ENCODE data around the gene TAS2R38.

Gene TAS2R38

DNA sequence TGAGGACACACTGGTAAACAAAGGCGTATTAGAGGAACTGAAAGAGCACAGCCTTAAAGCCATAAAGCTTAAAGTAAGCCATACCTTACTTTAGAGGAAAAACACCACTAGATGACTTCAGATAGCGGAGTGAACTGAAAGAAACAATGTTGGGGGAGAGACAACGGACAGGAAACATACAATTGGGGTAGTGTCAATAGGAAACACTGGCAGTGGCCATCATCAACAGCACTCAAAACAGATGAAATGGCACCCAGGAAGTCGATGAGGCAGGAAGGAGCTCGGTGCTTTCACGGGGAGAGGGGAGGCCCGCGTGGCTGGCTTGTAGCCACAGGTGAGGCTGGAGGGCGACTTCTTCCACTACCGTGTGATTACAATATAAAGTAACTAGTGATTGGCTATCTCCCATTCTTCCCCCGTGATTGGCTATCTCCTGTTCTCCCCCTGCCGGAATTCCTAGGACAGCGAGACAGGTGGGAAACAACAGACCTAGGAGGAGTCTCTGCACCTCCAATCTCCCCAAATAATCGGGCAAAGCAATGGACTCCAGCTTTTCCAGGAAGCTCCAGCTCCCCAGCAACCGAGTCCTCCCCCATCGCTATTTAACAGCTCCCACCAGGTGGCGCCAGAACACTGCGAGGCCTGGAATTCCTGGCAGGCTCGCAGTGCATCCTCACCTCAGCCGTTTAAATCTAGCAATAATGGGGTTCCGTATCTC is 2.4 kb upstream of the TAS2R38 start:
- no peaks in the 10 kb centered on the region for H3K79me2 ChIP-seq (ENCODE audit: control insufficient read depth, insufficient read depth, low read length)
- peak overlapping the region; percentile 10 for H3K4me2 ChIP-seq (ENCODE audit: low read length)
- H4K5ac ChIP-seq (ENCODE audit: low read length): no peak overlapping the region
- H3K9ac ChIP-seq (ENCODE audit: low read length): peak overlapping the region; percentile 2
- peak overlapping the region; percentile 74 for H3K56ac ChIP-seq (ENCODE audit: low read length)
- H3K4me1 ChIP-seq (ENCODE audit: control insufficient read depth, low read depth, low read length): no peaks in the 10 kb centered on the region
- no peak overlapping the region for H3K23ac ChIP-seq (ENCODE audit: low read length)
- no peaks in the 10 kb centered on the region for H3K36me3 ChIP-seq (ENCODE audit: control insufficient read depth, insufficient read depth, low read length)
- H3K4ac ChIP-seq (ENCODE audit: low read depth, low read length): peak overlapping the region; percentile 37
- H3K27me3 ChIP-seq (ENCODE audit: insufficient read depth, low read length, poor library complexity): no peaks in the 10 kb centered on the region
- no peak overlapping the region for H2BK120ac ChIP-seq (ENCODE audit: low read depth, low read length)
- peak; percentile 86 for DNase-seq
- no peaks in the 10 kb centered on the region for H3K79me1 ChIP-seq (ENCODE audit: low read length)
- H3K18ac ChIP-seq (ENCODE audit: low read length): no peak overlapping the region
- no peak overlapping the region for H2BK15ac ChIP-seq (replicated peaks; ENCODE audit: low read depth)
- H4K8ac ChIP-seq (ENCODE audit: low read depth, low read length): no peak overlapping the region
- H2BK5ac ChIP-seq (ENCODE audit: low read length): no peak overlapping the region
- no peak overlapping the region for H2AK5ac ChIP-seq (ENCODE audit: low read length)
- WGBS (ENCODE audit: extremely low coverage, insufficient coverage, low lambda C conversion rate): no CpG with 5 or more reads among the region's 21 CpGs
- H3K27ac ChIP-seq (ENCODE audit: low read depth, low read length): no peak overlapping the region
- H3K4me3 ChIP-seq (ENCODE audit: low read length): no peak overlapping the region

- H3K4me3 ChIP-seq (ENCODE audit: low read length): no peak overlapping the region
- no CpG with 5 or more reads among the region's 2 CpGs for WGBS (ENCODE audit: extremely low coverage, insufficient coverage, low lambda C conversion rate)
- H4K5ac ChIP-seq (ENCODE audit: low read length): no peak overlapping the region
- H3K23ac ChIP-seq (ENCODE audit: low read length): no peak overlapping the region
- H3K27ac ChIP-seq (ENCODE audit: low read depth, low read length): no peak overlapping the region
- no peak overlapping the region for H2BK15ac ChIP-seq (replicated peaks; ENCODE audit: low read depth)
- no peak overlapping the region for H3K9ac ChIP-seq (ENCODE audit: low read length)
- H3K18ac ChIP-seq (ENCODE audit: low read length): no peak overlapping the region
- no peaks in the 10 kb centered on the region for H3K36me3 ChIP-seq (ENCODE audit: control insufficient read depth, insufficient read depth, low read length)
- H3K79me1 ChIP-seq (ENCODE audit: low read length): no peaks in the 10 kb centered on the region
- no peaks in the 10 kb centered on the region for H3K27me3 ChIP-seq (ENCODE audit: insufficient read depth, low read length, poor library complexity)
- H3K56ac ChIP-seq (ENCODE audit: low read length): no peak overlapping the region
- no peaks in the 10 kb centered on the region for H3K4me1 ChIP-seq (ENCODE audit: control insufficient read depth, low read depth, low read length)
- no peaks in the 10 kb centered on the region for H3K79me2 ChIP-seq (ENCODE audit: control insufficient read depth, insufficient read depth, low read length)
- no peak overlapping the region for H2BK120ac ChIP-seq (ENCODE audit: low read depth, low read length)
- no peak overlapping the region for H4K8ac ChIP-seq (ENCODE audit: low read depth, low read length)
- H3K4ac ChIP-seq (ENCODE audit: low read depth, low read length): no peak overlapping the region
- DNase-seq: peak; percentile 47
- no peak overlapping the region for H2BK5ac ChIP-seq (ENCODE audit: low read length)
- H2AK5ac ChIP-seq (ENCODE audit: low read length): no peak overlapping the region
- H3K4me2 ChIP-seq (ENCODE audit: low read length): no peak overlapping the region
Measured at GRCh38 chr7:141974831-141975230, 1.3 kb upstream of the TAS2R38 start.

GRCh38 chr7:141960687-141961422 is 12.7 kb downstream of the TAS2R38 start:
- Histone ChIP-seq H3K4me2 (ENCODE audit: low read length) (no peak overlapping the region), H4K8ac (ENCODE audit: low read depth, low read length) (no peak overlapping the region), H3K4ac (ENCODE audit: low read depth, low read length) (no peak overlapping the region), H2BK5ac (ENCODE audit: low read length) (no peak overlapping the region), H3K79me2 (ENCODE audit: control insufficient read depth, insufficient read depth, low read length) (no peaks in the 10 kb centered on the region), H3K27ac (ENCODE audit: low read depth, low read length) (no peak overlapping the region), H3K18ac (ENCODE audit: low read length) (no peak overlapping the region), H3K27me3 (ENCODE audit: insufficient read depth, low read length, poor library complexity) (no peaks in the 10 kb centered on the region), H3K9ac (ENCODE audit: low read length) (no peak overlapping the region), H4K5ac (ENCODE audit: low read length) (no peak overlapping the region), H3K56ac (ENCODE audit: low read length) (no peak overlapping the region), H3K36me3 (ENCODE audit: control insufficient read depth, insufficient read depth, low read length) (no peaks in the 10 kb centered on the region), H2AK5ac (ENCODE audit: low read length) (no peak overlapping the region), H2BK120ac (ENCODE audit: low read depth, low read length) (no peak overlapping the region), H3K23ac (ENCODE audit: low read length) (no peak overlapping the region), H3K79me1 (ENCODE audit: low read length) (no peaks in the 10 kb centered on the region), H3K4me1 (ENCODE audit: control insufficient read depth, low read depth, low read length) (no peaks in the 10 kb centered on the region), H2BK15ac (replicated peaks; ENCODE audit: low read depth) (no peak overlapping the region), H3K4me3 (ENCODE audit: low read length) (no peak overlapping the region)
- WGBS (ENCODE audit: extremely low coverage, insufficient coverage, low lambda C conversion rate): no CpG with 5 or more reads among the region's 3 CpGs
- no peak for DNase-seq

- no peak overlapping the region for H2BK15ac ChIP-seq (replicated peaks; ENCODE audit: low read depth)
- H2BK5ac ChIP-seq (ENCODE audit: low read length): no peak overlapping the region
- H3K36me3 ChIP-seq (ENCODE audit: control insufficient read depth, insufficient read depth, low read length): no peaks in the 10 kb centered on the region
- no peak overlapping the region for H3K23ac ChIP-seq (ENCODE audit: low read length)
- H3K4me3 ChIP-seq (ENCODE audit: low read length): no peak overlapping the region
- H3K9ac ChIP-seq (ENCODE audit: low read length): no peak overlapping the region
- no peak overlapping the region for H2BK120ac ChIP-seq (ENCODE audit: low read depth, low read length)
- no peak for DNase-seq
- H3K27ac ChIP-seq (ENCODE audit: low read depth, low read length): no peak overlapping the region
- H3K4me1 ChIP-seq (ENCODE audit: control insufficient read depth, low read depth, low read length): no peaks in the 10 kb centered on the region
- H3K79me1 ChIP-seq (ENCODE audit: low read length): no peaks in the 10 kb centered on the region
- H3K79me2 ChIP-seq (ENCODE audit: control insufficient read depth, insufficient read depth, low read length): no peaks in the 10 kb centered on the region
- H2AK5ac ChIP-seq (ENCODE audit: low read length): no peak overlapping the region
- no peak overlapping the region for H3K18ac ChIP-seq (ENCODE audit: low read length)
- no peak overlapping the region for H3K4me2 ChIP-seq (ENCODE audit: low read length)
- H4K5ac ChIP-seq (ENCODE audit: low read length): no peak overlapping the region
- WGBS (ENCODE audit: extremely low coverage, insufficient coverage, low lambda C conversion rate): no CpG with 5 or more reads among the region's 3 CpGs
- H3K4ac ChIP-seq (ENCODE audit: low read depth, low read length): no peak overlapping the region
- H4K8ac ChIP-seq (ENCODE audit: low read depth, low read length): no peak overlapping the region
- no peak overlapping the region for H3K56ac ChIP-seq (ENCODE audit: low read length)
- no peaks in the 10 kb centered on the region for H3K27me3 ChIP-seq (ENCODE audit: insufficient read depth, low read length, poor library complexity)
Measured at GRCh38 chr7:141956084-141956483, 17.5 kb downstream of the TAS2R38 start.

GRCh38 chr7:141954334-141954733 is 19.2 kb downstream of the TAS2R38 start:
- Histone ChIP-seq H2BK5ac (ENCODE audit: low read length) (no peak overlapping the region), H3K36me3 (ENCODE audit: control insufficient read depth, insufficient read depth, low read length) (no peaks in the 10 kb centered on the region), H4K5ac (ENCODE audit: low read length) (no peak overlapping the region), H3K4me1 (ENCODE audit: control insufficient read depth, low read depth, low read length) (no peaks in the 10 kb centered on the region), H3K27me3 (ENCODE audit: insufficient read depth, low read length, poor library complexity) (no peaks in the 10 kb centered on the region), H4K8ac (ENCODE audit: low read depth, low read length) (no peak overlapping the region), H3K27ac (ENCODE audit: low read depth, low read length) (no peak overlapping the region), H3K9ac (ENCODE audit: low read length) (no peak overlapping the region), H3K56ac (ENCODE audit: low read length) (no peak overlapping the region), H3K79me2 (ENCODE audit: control insufficient read depth, insufficient read depth, low read length) (no peaks in the 10 kb centered on the region), H3K79me1 (ENCODE audit: low read length) (no peaks in the 10 kb centered on the region), H2AK5ac (ENCODE audit: low read length) (no peak overlapping the region), H3K23ac (ENCODE audit: low read length) (no peak overlapping the region), H3K4me3 (ENCODE audit: low read length) (no peak overlapping the region), H3K18ac (ENCODE audit: low read length) (no peak overlapping the region), H3K4ac (ENCODE audit: low read depth, low read length) (no peak overlapping the region), H2BK15ac (replicated peaks; ENCODE audit: low read depth) (no peak overlapping the region), H3K4me2 (ENCODE audit: low read length) (no peak overlapping the region), H2BK120ac (ENCODE audit: low read depth, low read length) (no peak overlapping the region)
- no CpG with 5 or more reads among the region's 1 CpG for WGBS (ENCODE audit: extremely low coverage, insufficient coverage, low lambda C conversion rate)
- DNase-seq: no peak
